Measurements from ENCODE around the gene PLK4.
"Not testable (repeated sequence)": the region's sequence is repeated elsewhere in the genome, so short reads cannot be mapped to it uniquely, and the experiment has no call there.

Gene PLK4

DNA sequence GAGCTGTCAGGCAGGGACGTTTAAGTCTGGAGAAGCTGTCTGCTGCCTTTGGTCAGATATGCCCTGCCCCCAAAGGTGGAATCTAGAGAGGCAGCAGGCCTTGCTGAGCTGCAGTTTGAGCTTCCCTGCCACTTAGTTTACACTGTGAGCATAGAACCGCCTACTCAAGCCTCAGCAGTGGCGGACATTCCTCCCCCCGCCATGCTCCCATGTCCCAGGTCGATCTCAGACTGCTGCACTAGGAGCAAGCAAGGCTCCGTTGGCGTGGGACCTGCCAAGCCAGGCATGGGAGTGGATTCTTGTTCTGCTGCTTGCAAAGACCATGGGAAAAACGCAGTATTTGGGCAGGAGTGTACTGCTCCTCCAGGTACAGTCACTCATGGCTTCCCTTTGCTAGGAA lies 24.3 kb downstream of the PLK4 start:
- TF ChIP-seq CTCF (conservative IDR thresholded peaks at IDR 0.05) = no peak
- TF ChIP-seq ZFX (IDR thresholded peaks at IDR 0.05) = no peak
- no peak overlapping the region for H3K27ac ChIP-seq

DNA sequence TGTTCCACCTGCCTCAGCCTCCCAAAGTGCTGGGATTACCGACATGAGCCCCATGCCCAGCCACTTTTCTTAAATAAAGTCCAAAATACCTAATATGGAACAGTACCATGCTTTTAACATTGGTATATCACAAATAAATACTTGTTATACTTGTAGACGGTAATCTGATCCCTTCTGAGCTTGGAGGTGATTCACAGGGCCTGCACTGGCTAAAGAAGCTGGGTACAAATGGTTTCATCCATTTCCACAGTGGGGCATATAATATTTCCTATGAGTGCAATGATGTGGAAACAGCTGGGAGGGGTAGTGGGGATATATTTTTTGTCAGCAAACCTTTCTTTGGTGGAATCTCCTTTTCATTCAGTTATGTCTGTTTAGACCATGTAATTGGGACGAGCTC lies 35.8 kb downstream of the PLK4 start:
- TF ChIP-seq ZFX (IDR thresholded peaks at IDR 0.05) = no peak
- TF ChIP-seq CTCF (conservative IDR thresholded peaks at IDR 0.05) = no peak
- no peak overlapping the region for H3K27ac ChIP-seq

DNA sequence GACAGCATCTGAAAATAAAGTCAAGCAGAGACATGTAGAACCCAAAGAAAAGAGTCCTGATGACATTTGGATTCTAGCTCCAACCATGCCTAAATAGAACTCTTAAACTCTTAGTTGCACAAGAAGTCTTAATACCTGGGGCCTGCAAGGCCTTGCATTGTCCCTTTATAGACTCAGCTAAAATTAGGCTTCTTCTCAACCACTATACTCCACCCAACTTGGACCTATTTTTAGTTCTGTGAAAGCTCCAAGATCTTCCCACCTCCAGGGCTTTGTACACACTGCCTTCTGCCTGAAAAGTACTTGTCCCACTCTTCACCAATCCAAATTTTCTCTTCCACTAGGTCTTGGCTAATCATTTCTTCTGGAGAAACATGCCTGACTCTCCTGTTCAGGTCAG lies 36.5 kb downstream of the PLK4 start:
- TF ChIP-seq CTCF (conservative IDR thresholded peaks at IDR 0.05) = no peak
- no peak for TF ChIP-seq ZFX (IDR thresholded peaks at IDR 0.05)
- no peak overlapping the region for H3K27ac ChIP-seq

- TF ChIP-seq ZFX (IDR thresholded peaks at IDR 0.05) (no peak), CTCF (conservative IDR thresholded peaks at IDR 0.05) (no peak)
- H3K27ac ChIP-seq = no peak overlapping the region
Measured at GRCh38 chr4:127920521-127920920, 39.8 kb downstream of the PLK4 start.

DNA sequence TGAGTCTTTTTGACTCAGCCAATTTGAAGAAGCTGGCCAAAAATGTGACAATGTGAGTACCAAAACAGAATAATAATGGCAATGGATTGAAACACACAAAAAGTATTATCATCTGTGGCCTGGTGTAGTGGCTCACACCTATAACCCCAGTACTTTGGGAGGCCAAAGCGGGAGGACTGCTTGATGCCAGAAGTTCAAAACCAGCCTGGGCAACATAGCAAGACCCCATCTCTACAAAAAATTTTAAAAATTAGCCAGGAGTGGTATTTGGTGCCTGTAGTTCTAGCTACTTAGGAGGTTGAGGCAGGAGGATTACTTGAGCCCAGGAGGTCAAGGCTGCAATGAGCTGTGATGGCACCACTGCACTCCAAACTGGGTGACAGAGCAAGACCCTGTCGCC lies 41.5 kb downstream of the PLK4 start:
- H3K27ac ChIP-seq = no peak overlapping the region
- TF ChIP-seq ZFX (IDR thresholded peaks at IDR 0.05) (no peak), CTCF (conservative IDR thresholded peaks at IDR 0.05) (no peak)

DNA sequence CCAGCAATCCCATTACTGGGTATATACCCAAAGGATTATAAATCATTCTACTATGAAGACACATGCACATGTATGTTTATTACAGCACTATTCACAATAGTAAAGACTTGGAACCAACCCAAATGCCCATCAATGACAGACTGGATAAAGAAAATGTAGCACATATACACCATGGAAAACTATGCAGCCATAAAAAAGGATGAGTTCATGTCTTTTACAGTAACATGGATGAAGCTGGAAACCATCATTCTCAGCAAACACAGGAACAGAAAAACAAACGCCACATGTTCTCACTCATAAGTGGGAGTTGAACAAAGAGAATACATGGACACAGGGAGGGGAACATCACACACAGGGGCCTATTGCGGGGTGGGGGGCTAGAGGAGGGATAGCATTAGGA lies 45.0 kb downstream of the PLK4 start:
- H3K27ac ChIP-seq = not testable (repeated sequence)

DNA sequence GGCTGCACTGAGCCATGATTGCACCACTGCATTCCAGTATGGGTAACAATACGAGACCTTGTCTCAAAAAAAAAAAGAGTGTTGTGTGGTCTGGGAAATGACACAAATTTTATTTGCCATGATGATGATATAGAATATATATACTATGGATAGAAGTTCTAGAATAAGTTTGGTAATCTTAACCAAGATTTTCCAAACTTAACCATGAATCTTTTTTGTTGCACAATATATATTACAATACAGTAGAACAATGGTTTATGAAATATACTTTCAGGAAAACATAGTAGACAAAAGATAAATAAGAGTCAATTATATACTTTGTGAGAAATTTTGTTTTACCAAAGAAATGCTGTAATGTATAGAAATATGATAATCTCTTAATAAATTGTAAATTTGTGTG lies 49.5 kb downstream of the PLK4 start:
- TF ChIP-seq CTCF (conservative IDR thresholded peaks at IDR 0.05) (no peak), ZFX (IDR thresholded peaks at IDR 0.05) (no peak)
- no peak overlapping the region for H3K27ac ChIP-seq

DNA sequence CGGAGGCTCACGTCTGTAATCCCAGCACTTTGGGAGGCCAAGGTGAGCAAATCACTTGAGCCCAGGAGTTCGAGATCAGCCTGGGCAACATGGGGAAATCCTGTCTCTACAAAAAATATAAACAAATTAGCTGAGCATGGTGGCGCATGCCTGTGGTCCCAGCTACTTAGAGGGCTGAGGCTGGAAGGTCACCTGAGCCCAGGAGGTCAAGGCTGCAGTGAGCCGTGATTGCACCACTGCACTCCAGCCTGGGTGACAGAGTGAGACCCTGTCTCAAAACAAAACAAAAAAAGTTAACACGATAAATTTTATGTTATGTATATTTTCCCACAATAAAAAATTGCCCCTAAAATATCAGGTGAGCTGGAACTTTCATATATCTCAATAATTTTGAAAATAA lies 51.1 kb downstream of the PLK4 start:
- H3K27ac ChIP-seq = not testable (repeated sequence)

GRCh38 chr4:127936974-127937373 lies 56.3 kb downstream of the PLK4 start:
- no peak overlapping the region for H3K27ac ChIP-seq
- TF ChIP-seq ZFX (IDR thresholded peaks at IDR 0.05) = no peak
- TF ChIP-seq CTCF (conservative IDR thresholded peaks at IDR 0.05) = no peak
